Transverse colon (tissue), 3 donors: ENCODE data around the gene LEP.

Experiments
- POLR2A ChIP-seq: fragments of 450-650 bp; IDR thresholded peaks from one replicate; pipeline ENCODE4 v1.6.1; 2016; ENCODE audit warnings: antibody characterized with exemption, mild to moderate bottlenecking, moderate library complexity
- POLR2AphosphoS5 ChIP-seq, 3 donors: sonication (generic); formaldehyde crosslinking; IDR thresholded peaks; one replicate each; pipeline ENCODE4 v1.6.1; 2016; ENCODE audit warnings: antibody characterized with exemption in 3 of 3

GRCh38 chr7:128201690-128202085, 39.4 kb upstream of the LEP start:
- no peak for TF ChIP-seq POLR2A
- TF ChIP-seq POLR2AphosphoS5 (IDR thresholded peaks at IDR 0.05), result no peak
